Activated naive CD4-positive, alpha-beta T cell treated with anti-CD3 and anti-CD28 coated beads for 36 hours (primary cell): ENCODE results near the gene TLCD3B. TPM values are rescaled to one million over a fixed set of nuclear protein-coding genes. Genes with fewer than 3 reads are reported as not detected.

ENCODE experiments used
- CTCF ChIA-PET: fragments of 350-600 bp; sonication (Branson Sonifier 250); formaldehyde crosslinking; loops from one replicate; lab custom pipeline; 2021; ENCODE audit warnings: antibody characterized with exemption; lab: Charles Lee
- DNase-seq: peaks from one replicate; pipeline ENCODE4 v3.0.0-alpha.2; 2020
- H3K27ac Mint-ChIP-seq: one replicate; pipeline ENCODE4 v1.8.0; 2021; ENCODE audit warnings: mild to moderate bottlenecking, mixed read lengths
- H3K27me3 Mint-ChIP-seq: one replicate; pipeline ENCODE4 v1.8.0; 2021; ENCODE audit warnings: low read depth, mixed read lengths
- H3K36me3 Mint-ChIP-seq: one replicate; pipeline ENCODE4 v1.8.0; 2021; ENCODE audit warnings: low read depth, mixed read lengths
- H3K4me1 Mint-ChIP-seq: one replicate; pipeline ENCODE4 v1.8.0; 2021; ENCODE audit warnings: low read depth, mixed read lengths
- H3K4me3 Mint-ChIP-seq: one replicate; pipeline ENCODE4 v1.8.0; 2021; ENCODE audit warnings: mild to moderate bottlenecking, moderate library complexity, mixed read lengths
- H3K9me3 Mint-ChIP-seq: one replicate; pipeline ENCODE4 v1.8.0; 2021; ENCODE audit warnings: mixed read lengths
- intact Hi-C: fragments of 100-400 bp; cut with micrococcal nuclease; formaldehyde crosslinking; loops from one replicate; pipeline ENCODE4 v1.15.1; 2023
- total RNA-seq, 2 experiments: library from RNA; stranded (reverse); gene quantifications; one replicate each; pipeline ENCODE4 v1.2.3, GENCODE V29; 2021

TLCD3B gene
- total RNA-seq, 2 experiments from 2014 or later, result 4.6 to 6.1 TPM

DNA sequence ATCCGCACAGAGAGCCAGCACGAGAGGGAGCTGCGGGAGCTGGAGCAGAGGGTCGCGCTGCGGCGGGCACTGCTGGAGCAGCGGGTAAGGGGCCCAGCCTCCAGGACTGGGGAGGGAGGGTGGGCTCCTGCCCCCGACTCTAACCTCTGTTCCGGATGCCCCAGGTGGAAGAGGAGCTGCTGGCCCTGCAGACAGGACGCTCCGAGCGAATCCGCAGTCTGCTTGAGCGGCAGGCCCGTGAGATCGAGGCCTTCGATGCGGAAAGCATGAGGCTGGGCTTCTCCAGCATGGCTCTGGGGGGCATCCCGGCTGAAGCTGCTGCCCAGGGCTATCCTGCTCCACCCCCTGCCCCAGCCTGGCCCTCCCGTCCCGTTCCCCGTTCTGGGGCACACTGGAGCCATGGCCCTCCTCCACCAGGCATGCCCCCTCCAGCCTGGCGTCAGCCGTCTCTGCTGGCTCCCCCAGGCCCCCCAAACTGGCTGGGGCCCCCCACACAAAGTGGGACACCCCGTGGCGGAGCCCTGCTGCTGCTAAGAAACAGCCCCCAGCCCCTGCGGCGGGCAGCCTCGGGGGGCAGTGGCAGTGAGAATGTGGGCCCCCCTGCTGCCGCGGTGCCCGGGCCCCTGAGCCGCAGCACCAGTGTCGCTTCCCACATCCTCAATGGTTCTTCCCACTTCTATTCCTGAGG is 40.0 kb downstream of the TLCD3B start:
- CTCF ChIA-PET, result no interaction called here

DNA sequence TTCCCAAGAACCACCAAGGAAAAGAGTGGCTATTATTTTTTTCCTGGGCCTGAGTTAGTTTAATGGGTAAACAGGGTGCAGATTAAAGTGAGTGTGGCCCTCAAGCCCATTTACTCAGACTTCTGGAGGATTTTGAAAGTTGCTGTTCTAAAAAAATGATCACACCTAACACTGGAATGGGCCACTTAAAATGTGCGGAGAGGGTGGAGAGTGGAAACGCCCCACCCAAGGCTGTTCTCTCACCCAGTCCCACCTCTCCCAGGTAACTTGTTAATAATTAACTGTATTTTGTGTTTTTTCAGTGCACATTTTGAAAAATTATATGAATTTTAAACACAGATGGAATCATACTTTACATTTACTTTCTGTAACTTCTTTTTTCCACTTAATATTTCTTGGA is 41.0 kb downstream of the TLCD3B start:
- Mint-ChIP-seq H3K27ac (no peak overlapping the region), H3K4me1 (peaks cover 13% of the 10 kb centered on the region), H3K9me3 (no peaks in the 10 kb centered on the region), H3K4me3 (no peak overlapping the region), H3K27me3 (no peaks in the 10 kb centered on the region), H3K36me3 (peaks cover 26% of the 10 kb centered on the region)
- CTCF ChIA-PET, result no interaction called here
- no peak for DNase-seq
- intact Hi-C loops, result no loop called here

More for the DNA sequence above, 40.0 kb downstream of the TLCD3B start:
- no peaks in the 10 kb centered on the region for H3K27me3 Mint-ChIP-seq
- H3K9me3 Mint-ChIP-seq, result no peaks in the 10 kb centered on the region
- no peak for DNase-seq
- intact Hi-C loops, result no loop called here
- H3K36me3 Mint-ChIP-seq, result peaks cover 28% of the 10 kb centered on the region
- no peak overlapping the region for H3K4me3 Mint-ChIP-seq
- peaks cover 15% of the 10 kb centered on the region for H3K4me1 Mint-ChIP-seq
- H3K27ac Mint-ChIP-seq, result no peak overlapping the region

DNA sequence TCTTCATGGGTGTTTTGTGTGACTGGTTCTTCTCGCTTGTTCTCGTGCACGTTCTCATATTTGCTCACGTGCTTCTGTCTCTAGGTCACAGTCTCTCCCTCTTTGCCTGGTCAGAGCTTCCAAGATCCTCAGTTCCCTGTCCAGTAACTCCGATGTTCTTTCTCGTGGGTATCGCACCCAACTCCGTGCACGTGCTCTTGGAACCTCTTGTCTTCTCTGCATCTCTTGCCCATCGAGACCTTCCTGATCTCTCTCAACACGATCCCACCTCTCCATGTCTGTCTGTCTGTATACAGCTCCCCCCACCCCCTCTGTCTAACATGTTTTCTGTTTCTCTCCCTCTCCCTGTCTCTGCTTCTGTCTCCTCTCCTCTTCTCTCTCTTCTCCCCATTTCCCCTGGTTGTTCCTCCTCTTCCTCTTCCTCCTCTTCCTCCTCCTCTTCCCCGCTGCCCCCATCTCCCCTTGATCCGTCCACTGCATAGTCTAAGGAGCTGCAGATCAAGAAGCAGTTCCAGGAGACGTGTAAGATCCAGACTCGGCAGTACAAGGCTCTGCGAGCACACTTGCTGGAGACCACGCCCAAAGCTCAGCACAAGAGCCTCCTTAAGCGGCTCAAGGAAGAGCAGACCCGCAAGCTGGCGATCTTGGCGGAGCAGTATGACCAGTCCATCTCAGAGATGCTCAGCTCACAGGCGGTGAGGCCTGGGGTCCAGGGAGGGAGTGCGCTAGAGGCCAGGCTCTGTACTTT is 41.8 kb downstream of the TLCD3B start:
- H3K4me1 Mint-ChIP-seq, result peaks cover 5% of the 10 kb centered on the region
- DNase-seq, result no peak
- intact Hi-C loops, result no loop called here
- H3K27ac Mint-ChIP-seq, result no peak overlapping the region
- peaks cover 24% of the 10 kb centered on the region for H3K36me3 Mint-ChIP-seq
- no peak overlapping the region for H3K4me3 Mint-ChIP-seq
- H3K27me3 Mint-ChIP-seq, result no peaks in the 10 kb centered on the region
- CTCF ChIA-PET, result interaction anchor here (0.6 to 1.4 kb wide), 2 partner anchors 43 to 66 kb away, joined by 3 read pairs; no protein-coding TSS in a partner anchor
- H3K9me3 Mint-ChIP-seq, result no peaks in the 10 kb centered on the region

DNA sequence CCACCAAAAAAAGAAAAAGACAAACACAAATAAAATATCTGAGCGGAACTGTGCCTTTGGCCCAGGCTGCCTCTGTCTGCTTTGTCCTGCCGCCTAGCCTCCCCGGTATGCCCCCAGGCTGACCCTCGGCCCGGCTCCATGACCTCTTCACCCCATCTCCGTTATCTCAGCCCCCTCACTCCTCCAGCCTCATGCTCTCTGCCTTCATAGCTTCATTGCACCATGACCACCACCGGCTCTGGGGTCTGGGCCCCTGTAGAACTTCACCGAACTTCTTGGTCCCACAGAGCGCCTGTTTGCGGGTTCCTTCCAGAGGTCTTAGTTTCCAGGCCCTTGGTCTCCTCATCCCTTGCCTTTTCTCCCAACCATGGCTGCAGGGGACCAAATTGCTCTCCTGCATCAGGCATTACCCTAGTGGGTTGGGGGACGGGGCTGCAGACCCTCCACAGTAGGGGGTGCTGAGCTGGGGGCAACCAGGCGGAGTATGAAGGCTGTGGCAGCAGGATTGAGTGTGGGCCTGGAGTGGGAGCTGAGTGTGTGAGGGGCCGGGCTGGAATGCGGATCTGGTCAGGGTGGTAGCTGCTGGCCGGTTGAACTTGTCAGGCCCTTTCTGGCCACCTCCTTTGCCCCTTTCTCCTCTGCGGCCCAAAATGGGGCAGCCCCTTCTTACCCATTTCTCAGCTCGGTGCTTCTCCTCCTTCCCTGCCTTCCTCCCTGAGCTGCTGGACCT is 42.6 kb downstream of the TLCD3B start:
- CTCF ChIA-PET, result interaction anchor here (1.1 to 1.4 kb wide), 2 partner anchors 44 to 140 kb away, joined by 3 read pairs; no protein-coding TSS in a partner anchor
- no peaks in the 10 kb centered on the region for H3K27me3 Mint-ChIP-seq
- no peaks in the 10 kb centered on the region for H3K9me3 Mint-ChIP-seq
- intact Hi-C loops, result no loop called here
- no peaks in the 10 kb centered on the region for H3K4me1 Mint-ChIP-seq
- DNase-seq, result no peak
- no peak overlapping the region for H3K4me3 Mint-ChIP-seq
- peaks cover 20% of the 10 kb centered on the region for H3K36me3 Mint-ChIP-seq
- H3K27ac Mint-ChIP-seq, result no peak overlapping the region

- CTCF ChIA-PET, result interaction anchor here (1.1 kb wide), 1 partner anchor 139 kb away, joined by 3 read pairs; no protein-coding TSS in a partner anchor
- Mint-ChIP-seq H3K4me3 (no peak overlapping the region), H3K27ac (no peak overlapping the region), H3K4me1 (no peaks in the 10 kb centered on the region), H3K27me3 (no peaks in the 10 kb centered on the region), H3K36me3 (peaks cover 19% of the 10 kb centered on the region), H3K9me3 (no peaks in the 10 kb centered on the region)
- no peak for DNase-seq
- intact Hi-C loops, result no loop called here
Measured at GRCh38 chr16:29987371-29988085, 43.5 kb downstream of the TLCD3B start.

DNA sequence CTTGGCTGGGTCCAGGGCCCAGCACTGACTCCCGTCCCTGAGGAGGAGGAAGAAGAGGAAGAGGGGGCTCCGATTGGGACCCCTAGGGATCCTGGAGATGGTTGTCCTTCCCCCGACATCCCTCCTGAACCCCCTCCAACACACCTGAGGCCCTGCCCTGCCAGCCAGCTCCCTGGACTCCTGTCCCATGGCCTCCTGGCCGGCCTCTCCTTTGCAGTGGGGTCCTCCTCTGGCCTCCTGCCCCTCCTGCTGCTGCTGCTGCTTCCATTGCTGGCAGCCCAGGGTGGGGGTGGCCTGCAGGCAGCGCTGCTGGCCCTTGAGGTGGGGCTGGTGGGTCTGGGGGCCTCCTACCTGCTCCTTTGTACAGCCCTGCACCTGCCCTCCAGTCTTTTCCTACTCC is 44.1 kb downstream of the TLCD3B start:
- Mint-ChIP-seq H3K27me3 (no peaks in the 10 kb centered on the region), H3K27ac (no peak overlapping the region), H3K4me3 (no peak overlapping the region), H3K9me3 (no peaks in the 10 kb centered on the region), H3K36me3 (peaks cover 23% of the 10 kb centered on the region), H3K4me1 (no peaks in the 10 kb centered on the region)
- intact Hi-C loops, result no loop called here
- no peak for DNase-seq
- CTCF ChIA-PET, result no interaction called here

DNA sequence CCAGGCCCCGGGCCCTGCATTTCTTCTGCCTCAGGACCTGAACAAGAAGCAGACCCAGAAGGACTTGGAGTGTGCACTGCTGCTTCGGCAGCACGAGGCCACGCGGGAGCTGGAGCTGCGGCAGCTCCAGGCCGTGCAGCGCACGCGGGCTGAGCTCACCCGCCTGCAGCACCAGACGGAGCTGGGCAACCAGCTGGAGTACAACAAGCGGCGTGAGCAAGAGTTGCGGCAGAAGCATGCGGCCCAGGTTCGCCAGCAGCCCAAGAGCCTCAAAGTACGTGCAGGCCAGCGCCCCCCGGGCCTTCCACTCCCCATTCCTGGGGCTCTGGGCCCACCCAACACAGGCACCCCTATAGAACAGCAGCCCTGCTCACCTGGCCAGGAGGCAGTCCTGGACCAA is 44.8 kb downstream of the TLCD3B start:
- intact Hi-C loops, result no loop called here
- CTCF ChIA-PET, result interaction anchor here (0.6 to 0.7 kb wide), 2 partner anchors 86 to 123 kb away, joined by 3 read pairs; partner anchors contain the start of gene CDIPT
- Mint-ChIP-seq H3K36me3 (peaks cover 23% of the 10 kb centered on the region), H3K27ac (no peak overlapping the region), H3K27me3 (no peaks in the 10 kb centered on the region), H3K4me1 (no peaks in the 10 kb centered on the region), H3K9me3 (no peaks in the 10 kb centered on the region), H3K4me3 (no peak overlapping the region)
- DNase-seq, result no peak

DNA sequence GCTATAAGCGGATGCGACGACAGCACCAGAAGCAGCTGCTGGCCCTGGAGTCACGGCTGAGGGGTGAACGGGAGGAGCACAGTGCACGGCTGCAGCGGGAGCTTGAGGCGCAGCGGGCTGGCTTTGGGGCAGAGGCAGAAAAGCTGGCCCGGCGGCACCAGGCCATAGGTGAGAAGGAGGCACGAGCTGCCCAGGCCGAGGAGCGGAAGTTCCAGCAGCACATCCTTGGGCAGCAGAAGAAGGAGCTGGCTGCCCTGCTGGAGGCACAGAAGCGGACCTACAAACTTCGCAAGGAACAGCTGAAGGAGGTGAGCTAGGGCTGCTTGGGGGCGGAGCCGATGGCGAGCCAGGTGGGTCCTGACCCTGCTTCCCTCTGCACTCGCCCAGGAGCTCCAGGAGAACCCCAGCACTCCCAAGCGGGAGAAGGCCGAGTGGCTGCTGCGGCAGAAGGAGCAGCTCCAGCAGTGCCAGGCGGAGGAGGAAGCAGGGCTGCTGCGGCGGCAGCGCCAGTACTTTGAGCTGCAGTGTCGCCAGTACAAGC is 45.7 kb downstream of the TLCD3B start:
- Mint-ChIP-seq H3K9me3 (no peaks in the 10 kb centered on the region), H3K4me3 (no peak overlapping the region), H3K4me1 (no peaks in the 10 kb centered on the region), H3K27ac (no peak overlapping the region), H3K27me3 (no peaks in the 10 kb centered on the region), H3K36me3 (peaks cover 22% of the 10 kb centered on the region)
- no peak for DNase-seq
- CTCF ChIA-PET, result interaction anchor here (0.6 to 0.8 kb wide), 3 partner anchors 85 to 137 kb away, joined by 3 read pairs; partner anchors contain the start of gene CDIPT
- intact Hi-C loops, result no loop called here

DNA sequence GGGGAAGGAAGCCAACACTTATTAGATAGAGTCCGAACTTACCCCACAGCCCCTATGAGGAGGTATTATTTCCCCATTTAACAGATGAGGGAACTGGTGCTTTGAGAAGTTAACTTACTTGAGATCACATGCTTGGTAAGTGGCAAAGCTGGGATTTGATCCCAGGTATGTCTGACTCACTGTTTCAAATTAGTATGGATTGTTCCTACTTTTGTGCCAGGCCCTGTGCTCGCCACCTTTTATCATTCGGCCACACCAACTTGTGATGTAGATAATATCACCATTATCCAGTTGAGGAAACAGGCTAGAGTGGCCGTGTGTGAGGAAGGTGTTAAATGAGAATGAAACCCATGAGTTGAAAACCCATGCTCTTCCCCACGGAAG is 46.3 kb downstream of the TLCD3B start:
- DNase-seq, result no peak
- no peak overlapping the region for H3K27ac Mint-ChIP-seq
- no peaks in the 10 kb centered on the region for H3K9me3 Mint-ChIP-seq
- no peaks in the 10 kb centered on the region for H3K27me3 Mint-ChIP-seq
- no peak overlapping the region for H3K4me3 Mint-ChIP-seq
- peaks cover 24% of the 10 kb centered on the region for H3K36me3 Mint-ChIP-seq
- intact Hi-C loops, result no loop called here
- H3K4me1 Mint-ChIP-seq, result no peaks in the 10 kb centered on the region
- CTCF ChIA-PET, result no interaction called here

DNA sequence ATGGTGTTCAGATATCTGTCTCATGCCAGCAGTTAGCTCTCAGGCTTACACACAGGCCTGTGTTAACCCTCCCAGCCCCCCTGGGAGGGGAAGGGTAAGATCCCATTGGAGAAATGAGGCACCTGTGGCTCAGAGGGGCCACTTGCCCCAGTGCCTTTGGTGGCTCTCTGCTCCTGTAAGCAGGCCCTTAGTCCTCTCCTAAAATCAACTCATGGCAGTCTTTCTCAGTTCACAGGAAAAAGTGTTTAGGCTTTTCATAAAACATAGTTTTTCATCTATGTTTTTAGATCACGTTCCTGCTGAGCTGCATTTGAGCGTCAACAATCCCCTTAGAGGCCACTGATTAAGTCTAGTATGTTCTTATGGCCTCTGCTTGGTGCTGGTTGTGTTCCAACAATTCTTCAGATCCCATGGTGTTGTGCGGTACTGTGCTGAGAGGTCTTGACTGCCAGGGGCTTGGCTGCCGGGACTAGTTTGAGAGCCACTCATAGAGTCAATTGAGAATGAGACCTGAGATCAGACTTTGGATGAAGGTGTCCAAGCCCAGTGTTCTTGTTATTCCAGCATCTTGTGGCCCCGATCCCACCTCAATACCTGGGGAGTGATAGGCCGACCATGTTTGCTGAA is 46.8 kb downstream of the TLCD3B start:
- Mint-ChIP-seq H3K4me1 (no peaks in the 10 kb centered on the region), H3K27ac (no peak overlapping the region), H3K36me3 (peaks cover 27% of the 10 kb centered on the region), H3K4me3 (no peak overlapping the region), H3K9me3 (no peaks in the 10 kb centered on the region), H3K27me3 (no peaks in the 10 kb centered on the region)
- no peak for DNase-seq
- intact Hi-C loops, result no loop called here
- CTCF ChIA-PET, result no interaction called here

DNA sequence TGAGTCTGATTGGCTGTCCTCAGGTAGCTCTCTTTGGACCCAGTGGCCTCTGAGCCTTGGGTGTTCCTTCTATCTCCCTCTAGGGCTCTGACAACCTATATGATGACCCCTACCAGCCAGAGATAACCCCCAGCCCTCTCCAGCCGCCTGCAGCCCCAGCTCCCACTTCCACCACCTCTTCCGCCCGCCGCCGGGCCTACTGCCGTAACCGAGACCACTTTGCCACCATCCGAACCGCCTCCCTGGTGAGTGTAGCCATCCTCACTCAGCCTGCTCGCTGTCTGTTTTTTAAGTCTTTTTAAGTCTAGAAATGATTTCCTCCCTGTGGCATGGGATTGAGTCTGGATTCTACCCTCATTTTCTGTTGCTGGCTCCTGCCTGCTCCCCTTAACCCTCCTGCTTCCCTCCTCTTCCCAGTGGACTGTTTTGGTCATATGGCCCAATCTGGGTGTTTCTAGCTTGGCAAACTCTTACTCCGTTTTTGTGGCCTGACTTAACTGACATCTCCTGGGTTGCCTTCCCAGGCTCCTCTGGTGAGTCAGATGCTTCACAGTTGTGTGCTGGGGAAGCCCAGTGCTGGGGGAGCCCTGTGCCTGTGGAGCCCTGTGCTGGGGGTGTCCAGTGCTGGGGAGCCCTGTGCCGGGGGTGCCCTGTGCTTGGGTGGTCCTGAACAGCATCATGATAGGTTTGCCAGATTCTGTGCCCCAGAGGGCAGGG is 47.5 kb downstream of the TLCD3B start:
- peaks cover 27% of the 10 kb centered on the region for H3K36me3 Mint-ChIP-seq
- H3K9me3 Mint-ChIP-seq, result no peaks in the 10 kb centered on the region
- intact Hi-C loops, result no loop called here
- CTCF ChIA-PET, result no interaction called here
- H3K27me3 Mint-ChIP-seq, result no peaks in the 10 kb centered on the region
- no peak overlapping the region for H3K4me3 Mint-ChIP-seq
- DNase-seq, result no peak
- H3K4me1 Mint-ChIP-seq, result no peaks in the 10 kb centered on the region
- H3K27ac Mint-ChIP-seq, result no peak overlapping the region
